Retinal pigment epithelial cell (primary cell): ENCODE measurements around the gene CEP104.

Experiments used
- DNase-seq: peaks from one replicate; pipeline ENCODE4 v3.0.0-alpha.2; 2010; ENCODE audit warnings: low read depth
- H3K4me3 ChIP-seq: 2 replicates; pipeline ENCODE4 v1.5.1; 2011; ENCODE audit warnings: mild to moderate bottlenecking, low read length, control low read depth, moderate library complexity
- TF ChIP-seq, protein P1 (sequence below): conservative IDR thresholded peaks from 2 replicates; pipeline ENCODE4 v1.5.1; 2011; ENCODE audit warnings: low read depth, low read length, control low read depth, inconsistent platforms

CEP104 gene

GRCh38 chr1:3893190-3893589 lies 36.2 kb upstream of the CEP104 start:
- H3K4me3 ChIP-seq = no peak overlapping the region
- TF ChIP-seq, protein P1, sequence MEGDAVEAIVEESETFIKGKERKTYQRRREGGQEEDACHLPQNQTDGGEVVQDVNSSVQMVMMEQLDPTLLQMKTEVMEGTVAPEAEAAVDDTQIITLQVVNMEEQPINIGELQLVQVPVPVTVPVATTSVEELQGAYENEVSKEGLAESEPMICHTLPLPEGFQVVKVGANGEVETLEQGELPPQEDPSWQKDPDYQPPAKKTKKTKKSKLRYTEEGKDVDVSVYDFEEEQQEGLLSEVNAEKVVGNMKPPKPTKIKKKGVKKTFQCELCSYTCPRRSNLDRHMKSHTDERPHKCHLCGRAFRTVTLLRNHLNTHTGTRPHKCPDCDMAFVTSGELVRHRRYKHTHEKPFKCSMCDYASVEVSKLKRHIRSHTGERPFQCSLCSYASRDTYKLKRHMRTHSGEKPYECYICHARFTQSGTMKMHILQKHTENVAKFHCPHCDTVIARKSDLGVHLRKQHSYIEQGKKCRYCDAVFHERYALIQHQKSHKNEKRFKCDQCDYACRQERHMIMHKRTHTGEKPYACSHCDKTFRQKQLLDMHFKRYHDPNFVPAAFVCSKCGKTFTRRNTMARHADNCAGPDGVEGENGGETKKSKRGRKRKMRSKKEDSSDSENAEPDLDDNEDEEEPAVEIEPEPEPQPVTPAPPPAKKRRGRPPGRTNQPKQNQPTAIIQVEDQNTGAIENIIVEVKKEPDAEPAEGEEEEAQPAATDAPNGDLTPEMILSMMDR = no peak
- DNase-seq = no peak

GRCh38 chr1:3892748-3893147 lies 35.7 kb upstream of the CEP104 start:
- no peak for DNase-seq
- TF ChIP-seq, protein P1 = no peak
- no peak overlapping the region for H3K4me3 ChIP-seq

DNA sequence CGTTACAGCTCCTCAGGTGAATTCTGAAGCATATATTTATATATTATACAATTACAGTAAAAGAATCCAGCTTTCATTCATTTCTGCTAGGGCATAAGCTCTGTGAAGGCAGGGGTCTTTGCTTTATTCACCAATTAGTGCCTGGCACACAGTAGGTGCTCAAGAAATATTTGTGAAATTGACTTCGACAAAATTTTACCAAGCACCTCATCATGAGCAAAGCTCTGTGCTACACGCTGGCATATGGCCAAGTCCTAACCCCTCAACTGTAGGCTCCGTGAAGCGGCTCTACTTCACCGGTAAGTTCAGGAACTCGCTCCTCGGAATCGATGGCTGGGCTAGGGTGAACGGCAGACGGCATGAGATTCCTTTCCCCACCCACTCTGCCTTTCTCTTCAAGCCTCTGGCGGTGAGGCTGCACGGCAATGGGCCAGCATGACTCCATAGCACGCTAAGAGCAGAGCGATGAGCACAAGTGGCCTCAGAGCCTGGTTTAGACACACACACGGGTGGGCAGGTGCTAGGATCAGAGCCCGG lies 34.4 kb upstream of the CEP104 start:
- DNase-seq = no peak
- TF ChIP-seq, protein P1 = no peak
- H3K4me3 ChIP-seq = no peak overlapping the region

- TF ChIP-seq, protein P1 = no peak
Measured at GRCh38 chr1:3890389-3891328, 33.6 kb upstream of the CEP104 start.

GRCh38 chr1:3889936-3890335 lies 32.9 kb upstream of the CEP104 start:
- H3K4me3 ChIP-seq = no peak overlapping the region
- TF ChIP-seq, protein P1 = no peak
- no peak for DNase-seq

More at GRCh38 chr1:3890389-3891328, 33.6 kb upstream of the CEP104 start:
- H3K4me3 ChIP-seq = no peak overlapping the region
- no peak for DNase-seq

- DNase-seq = no peak
- no peak overlapping the region for H3K4me3 ChIP-seq
- TF ChIP-seq, protein P1 = no peak
Measured at GRCh38 chr1:3888301-3888700, 31.3 kb upstream of the CEP104 start.

GRCh38 chr1:3886691-3887090 lies 29.7 kb upstream of the CEP104 start:
- H3K4me3 ChIP-seq = no peak overlapping the region
- no peak for DNase-seq
- TF ChIP-seq, protein P1 = no peak
